A673 (cell line): ENCODE measurements around the gene SLC20A1. TPM values are rescaled to one million over a fixed set of nuclear protein-coding genes. Genes with fewer than 3 reads are reported as not detected.

Source experiments
- BruUV-seq: library from RNA; stranded (reverse); fragments of 400-500 nt; replicated peaks from 2 replicates; lab custom pipeline; 2021; lab: Mats Ljungman, UMichigan
- CTCF ChIA-PET: fragments of 300-600 bp; sonication (Branson Sonifier 250); formaldehyde crosslinking; loops from one replicate; lab custom pipeline; 2022; ENCODE audit warnings: antibody characterized with exemption; lab: Charles Lee
- POLR2A ChIA-PET: fragments of 300-600 bp; sonication (Branson Sonifier 250); formaldehyde crosslinking; loops from one replicate; lab custom pipeline; 2022; ENCODE audit warnings: antibody characterized with exemption; ENCODE audit not compliant: low non-redundant PET; lab: Charles Lee
- DNase-seq: peaks from one replicate; pipeline ENCODE4 v3.0.0-alpha.2; 2015; ENCODE audit warnings: low spot score
- H3K27ac ChIP-seq: fragments of 200-600 bp; sonication (generic); 2 replicates; pipeline ENCODE4 v1.5.1; 2016; ENCODE audit warnings: mixed run types, low read depth, mild to moderate bottlenecking, mixed read lengths, antibody characterized with exemption, low read length; ENCODE audit not compliant: poor library complexity, severe bottlenecking
- H3K27me3 ChIP-seq: fragments of 200-600 bp; sonication (generic); replicated peaks from 2 replicates; pipeline ENCODE4 v1.6.1; 2017; ENCODE audit warnings: mixed run types, low read depth, mild to moderate bottlenecking, mixed read lengths, antibody characterized with exemption, low read length; ENCODE audit not compliant: insufficient read depth, poor library complexity
- H3K36me3 ChIP-seq: fragments of 200-600 bp; sonication (generic); 2 replicates; pipeline ENCODE4 v1.6.1; 2016; ENCODE audit warnings: mixed run types, mild to moderate bottlenecking, mixed read lengths, antibody characterized with exemption, low read length; ENCODE audit not compliant: insufficient read depth, poor library complexity, severe bottlenecking
- H3K4me1 ChIP-seq: fragments of 200-600 bp; sonication (generic); 2 replicates; pipeline ENCODE4 v1.6.1; 2017; ENCODE audit warnings: mixed run types, mild to moderate bottlenecking, mixed read lengths, antibody characterized with exemption, low read length; ENCODE audit not compliant: insufficient read depth, poor library complexity, severe bottlenecking
- H3K4me3 ChIP-seq: fragments of 200-600 bp; sonication (generic); 2 replicates; pipeline ENCODE4 v1.5.1; 2016; ENCODE audit warnings: low read depth, mixed run types, mild to moderate bottlenecking, mixed read lengths, low read length; ENCODE audit not compliant: poor library complexity, severe bottlenecking
- H3K9me3 ChIP-seq: fragments of 200-600 bp; sonication (generic); 2 replicates; pipeline ENCODE4 v1.6.1; 2016; ENCODE audit warnings: mixed run types, low read depth, mild to moderate bottlenecking, mixed read lengths, antibody characterized with exemption, low read length; ENCODE audit not compliant: poor library complexity, severe bottlenecking
- CTCF ChIP-seq: fragments of 300-800, 200-600 bp; sonication (generic); conservative IDR thresholded peaks from 2 replicates; pipeline ENCODE4 v1.5.1; 2017; ENCODE audit warnings: low read depth, mild to moderate bottlenecking, antibody characterized with exemption, low read length, moderate library complexity, mixed read lengths
- EZH2 ChIP-seq: fragments of 200-600 bp; sonication (generic); IDR thresholded peaks from 2 replicates; pipeline ENCODE4 v1.6.1; 2017; ENCODE audit warnings: borderline replicate concordance, low read depth, mild to moderate bottlenecking, mixed read lengths, antibody characterized with exemption, low read length; ENCODE audit not compliant: poor library complexity, severe bottlenecking
- intact Hi-C: fragments of 100-400 bp; cut with micrococcal nuclease; formaldehyde crosslinking; loops from one replicate; pipeline ENCODE4 v1.10.0; 2022; ENCODE audit not compliant: unreplicated experiment
- total RNA-seq: library from RNA; stranded (reverse); gene quantifications from 2 replicates; pipeline ENCODE4 v1.2.3, GENCODE V29; 2021

SLC20A1 gene
- total RNA-seq, 1 experiment from 2014 or later, result 148 TPM

DNA sequence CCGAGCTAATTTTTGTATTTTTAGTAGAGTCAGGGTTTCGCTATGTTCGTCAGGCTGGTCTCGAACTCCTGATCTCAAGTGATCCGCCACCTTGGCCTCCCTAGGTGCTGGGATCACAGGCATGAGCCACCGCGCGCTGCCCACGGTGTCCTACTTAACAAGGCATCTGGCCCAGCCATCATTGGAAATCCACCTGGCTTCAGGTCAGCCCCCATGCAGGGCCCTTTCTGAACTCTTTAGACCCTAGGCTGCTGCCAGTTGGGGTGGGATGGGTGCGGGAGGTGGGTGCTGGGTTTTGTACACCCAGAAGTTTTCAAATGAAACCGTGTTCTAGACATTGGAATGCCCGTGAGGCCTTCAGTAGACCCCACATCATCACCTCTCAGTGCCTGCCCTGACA lies 48.4 kb downstream of the SLC20A1 start:
- intact Hi-C loops, result no loop called here
- Histone ChIP-seq H3K27me3 (no peaks in the 10 kb centered on the region), H3K36me3 (no peaks in the 10 kb centered on the region), H3K9me3 (no peaks in the 10 kb centered on the region), H3K4me3 (no peak overlapping the region), H3K4me1 (no peaks in the 10 kb centered on the region), H3K27ac (no peak overlapping the region)
- no TSS peak for BruUV-seq
- ChIA-PET CTCF (no interaction called here), POLR2A (no interaction called here)
- TF ChIP-seq CTCF (no peak), EZH2 (no peak)
- DNase-seq, result no peak

DNA sequence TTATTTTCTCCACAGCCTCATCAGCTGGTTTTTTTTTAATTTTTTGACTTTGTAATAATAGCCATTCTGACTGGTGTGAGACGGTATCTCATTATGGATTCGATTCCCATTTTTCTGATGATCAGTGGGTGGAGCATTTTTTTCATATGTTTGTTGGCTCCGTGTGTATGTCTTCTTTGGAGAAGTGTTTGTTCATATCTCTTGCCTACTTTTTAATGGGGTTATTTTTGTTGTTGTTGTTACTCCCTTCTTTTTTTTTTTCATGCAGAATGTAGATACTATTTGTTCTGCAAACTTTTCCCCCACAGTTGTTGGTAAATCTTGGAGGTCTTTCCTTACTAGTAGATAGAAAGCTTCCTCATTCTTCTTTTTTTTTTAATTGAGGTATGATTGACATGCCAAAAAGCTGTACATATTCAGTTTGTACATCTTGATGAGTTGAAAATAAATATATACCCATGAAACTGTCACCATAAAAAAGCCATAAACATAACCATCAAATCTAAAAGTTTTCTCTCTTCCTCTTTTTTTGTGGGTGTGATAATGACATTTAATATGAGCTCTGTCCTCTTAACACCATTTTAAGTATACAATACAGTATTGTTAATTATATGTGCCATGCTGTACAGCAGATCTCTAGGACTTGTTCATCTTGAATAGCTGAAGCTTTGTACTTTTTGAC lies 53.2 kb downstream of the SLC20A1 start:
- intact Hi-C loops, result no loop called here
- no peak overlapping the region for H3K4me3 ChIP-seq
- TF ChIP-seq CTCF (no peak), EZH2 (no peak)
- DNase-seq, result no peak
- no TSS peak for BruUV-seq
- H3K9me3 ChIP-seq, result no peaks in the 10 kb centered on the region
- H3K36me3 ChIP-seq, result no peaks in the 10 kb centered on the region
- ChIA-PET CTCF (no interaction called here), POLR2A (no interaction called here)
- no peaks in the 10 kb centered on the region for H3K27me3 ChIP-seq
- no peaks in the 10 kb centered on the region for H3K4me1 ChIP-seq
- H3K27ac ChIP-seq, result no peak overlapping the region

GRCh38 chr2:112699984-112700667 lies 54.4 kb downstream of the SLC20A1 start:
- POLR2A ChIA-PET, result no interaction called here
- TF ChIP-seq CTCF (no peak), EZH2 (no peak)
- BruUV-seq, result no TSS peak

More at GRCh38 chr2:112699984-112700667, 54.4 kb downstream of the SLC20A1 start:
- DNase-seq, result no peak
- intact Hi-C loops, result no loop called here
- Histone ChIP-seq H3K27ac (no peak overlapping the region), H3K9me3 (no peaks in the 10 kb centered on the region), H3K36me3 (no peaks in the 10 kb centered on the region), H3K4me1 (no peaks in the 10 kb centered on the region), H3K27me3 (no peaks in the 10 kb centered on the region), H3K4me3 (no peak overlapping the region)
- CTCF ChIA-PET, result no interaction called here
